H1 (cell line): ENCODE results near the gene DHRS9. TPM values are rescaled to one million over a fixed set of nuclear protein-coding genes. Genes with fewer than 3 reads are reported as not detected.

Source experiments
- CTCF ChIA-PET: fragments of 300-600 bp; sonication (Branson Sonifier 250); formaldehyde crosslinking; loops from one replicate; lab custom pipeline; 2021; ENCODE audit not compliant: partially characterized antibody; lab: Charles Lee
- POLR2A ChIA-PET: fragments of 300-600 bp; sonication (Branson Sonifier 250); formaldehyde crosslinking; loops from one replicate; lab custom pipeline; 2021; ENCODE audit warnings: inconsistent platforms; ENCODE audit not compliant: partially characterized antibody; lab: Charles Lee
- DNase-seq, 2 experiments: peaks; one replicate each; pipeline versions ENCODE4 v3.0.0 to v3.0.0-alpha.2; 2010 to 2022; ENCODE audit warnings: low spot score in 2 of 2, low read depth in 1 of 2, mixed read lengths in 1 of 2
- FAIRE-seq: peaks from 2 replicates; lab custom pipeline; 2011; peaks lifted over from hg19 to GRCh38; lab: Jason Lieb, UNC
- H2AFZ ChIP-seq: 2 replicates; pipeline ENCODE4 v1.8.1; 2012; ENCODE audit warnings: low read length, inconsistent platforms
- H2AK5ac ChIP-seq: 2 replicates; pipeline ENCODE4 v1.6.1; 2013; ENCODE audit warnings: low read depth, low read length
- H2BK120ac ChIP-seq: replicated peaks from 2 replicates; pipeline ENCODE3; 2013; ENCODE audit warnings: low read depth, low read length, inconsistent platforms
- H2BK12ac ChIP-seq: 2 replicates; pipeline ENCODE4 v1.6.1; 2013; ENCODE audit warnings: low read depth, low read length
- H2BK15ac ChIP-seq: 2 replicates; pipeline ENCODE4 v1.6.1; 2013; ENCODE audit warnings: low read length
- H2BK20ac ChIP-seq: 2 replicates; pipeline ENCODE4 v1.6.1; 2013; ENCODE audit warnings: low read length
- H2BK5ac ChIP-seq: 2 replicates; pipeline ENCODE4 v1.6.1; 2013; ENCODE audit warnings: low read depth, low read length
- H3K14ac ChIP-seq: 2 replicates; pipeline ENCODE4 v1.6.1; 2013; ENCODE audit warnings: inconsistent platforms; ENCODE audit not compliant: insufficient read length
- H3K18ac ChIP-seq: 2 replicates; pipeline ENCODE4 v1.6.1; 2013; ENCODE audit warnings: low read length; ENCODE audit errors: extremely low read depth
- H3K23ac ChIP-seq: 2 replicates; pipeline ENCODE4 v1.6.1; 2013; ENCODE audit warnings: inconsistent platforms; ENCODE audit not compliant: insufficient read length
- H3K23me2 ChIP-seq: 2 replicates; pipeline ENCODE4 v1.6.1; 2013; ENCODE audit warnings: low read depth, low read length
- H3K27ac ChIP-seq: 2 replicates; pipeline ENCODE4 v1.6.1; 2011; ENCODE audit warnings: low read depth, low read length, inconsistent platforms
- H3K27me3 ChIP-seq, 4 experiments: replicated peaks in 1 of 4; 1 replicate in 1 of 4; 2 replicates in 3 of 4; pipeline versions ENCODE4 v1.6.1 to v1.8.1; 2011 to 2013; ENCODE audit warnings: low read length in 3 of 4, mild to moderate bottlenecking in 3 of 4, inconsistent platforms in 2 of 4, mixed read lengths in 2 of 4, moderate library complexity in 1 of 4; ENCODE audit not compliant: control insufficient read depth in 3 of 4, insufficient read depth in 3 of 4; ENCODE audit errors: extremely low read depth in 1 of 4
- H3K36me3 ChIP-seq, 4 experiments: 2 replicates each; pipeline versions ENCODE4 v1.6.1 to v1.8.1; 2011 to 2013; ENCODE audit warnings: mild to moderate bottlenecking in 4 of 4, low read length in 3 of 4, moderate library complexity in 2 of 4, control low read depth in 1 of 4, inconsistent platforms in 1 of 4; ENCODE audit not compliant: insufficient read depth in 4 of 4, control insufficient read depth in 2 of 4
- H3K4ac ChIP-seq: replicated peaks from 2 replicates; pipeline ENCODE3; 2013; ENCODE audit warnings: low read length, low read depth, mixed read lengths, inconsistent platforms; ENCODE audit not compliant: insufficient read length
- H3K4me1 ChIP-seq, 4 experiments: replicated peaks in 1 of 4; 1 replicate in 1 of 4; 2 replicates in 3 of 4; pipeline versions ENCODE4 v1.6.1 to v1.8.1; 2011 to 2013; ENCODE audit warnings: low read length in 3 of 4, inconsistent platforms in 2 of 4, mixed read lengths in 1 of 4; ENCODE audit not compliant: insufficient read depth in 4 of 4, control insufficient read depth in 3 of 4
- H3K4me2 ChIP-seq, 2 experiments: 2 replicates each; pipeline versions ENCODE4 v1.6.1 to v1.8.1; 2011 to 2013; ENCODE audit warnings: low read depth in 2 of 2, low read length in 2 of 2, control low read depth in 1 of 2, inconsistent platforms in 1 of 2, mild to moderate bottlenecking in 1 of 2; ENCODE audit not compliant: insufficient read depth in 1 of 2
- H3K4me3 ChIP-seq, 4 experiments: fragments of 200-600, 300-600 bp in 1 of 4; sonication (generic), shearing (Covaris generic), sonication (Bioruptor Twin) in 1 of 4; 2 replicates each; pipeline versions ENCODE4 v1.5.1 to v1.8.1; 2011 to 2016; ENCODE audit warnings: low read length in 4 of 4, low read depth in 3 of 4, control low read depth in 2 of 4, inconsistent platforms in 2 of 4, mild to moderate bottlenecking in 2 of 4, mixed read lengths in 1 of 4, moderate library complexity in 1 of 4; ENCODE audit not compliant: insufficient read depth in 2 of 4; ENCODE audit errors: extremely low read depth in 1 of 4
- H3K56ac ChIP-seq: replicated peaks from 2 replicates; pipeline ENCODE3; 2013; ENCODE audit warnings: low read depth, mild to moderate bottlenecking, mixed read lengths, low read length, inconsistent platforms; ENCODE audit not compliant: insufficient read length
- H3K79me1 ChIP-seq: 2 replicates; pipeline ENCODE4 v1.6.1; 2013; ENCODE audit warnings: low read depth, low read length, control low read depth
- H3K79me2 ChIP-seq, 2 experiments: 2 replicates each; pipeline versions ENCODE4 v1.6.1 to v1.8.1; 2012 to 2013; ENCODE audit warnings: low read length in 2 of 2, mild to moderate bottlenecking in 2 of 2, inconsistent platforms in 1 of 2; ENCODE audit not compliant: insufficient read depth in 2 of 2, control insufficient read depth in 1 of 2
- H3K9ac ChIP-seq, 4 experiments: replicated peaks in 1 of 4; 1 replicate in 1 of 4; 2 replicates in 3 of 4; pipeline versions ENCODE4 v1.6.1 to v1.8.1; 2011 to 2013; ENCODE audit warnings: low read depth in 3 of 4, low read length in 3 of 4, control low read depth in 2 of 4, mild to moderate bottlenecking in 2 of 4, moderate library complexity in 2 of 4, inconsistent platforms in 1 of 4; ENCODE audit errors: extremely low read depth in 1 of 4
- H3K9me3 ChIP-seq, 2 experiments: 2 replicates each; pipeline versions ENCODE4 v1.6.1 to v1.8.1; 2012 to 2013; ENCODE audit warnings: mild to moderate bottlenecking in 2 of 2, moderate library complexity in 2 of 2, control low read depth in 1 of 2, inconsistent platforms in 1 of 2, low read depth in 1 of 2, low read length in 1 of 2, mixed read lengths in 1 of 2; ENCODE audit not compliant: insufficient read depth in 2 of 2
- H4K20me1 ChIP-seq, 2 experiments: replicated peaks in 1 of 2; 2 replicates each; pipeline versions ENCODE3 to v1.8.1; 2011 to 2013; ENCODE audit warnings: inconsistent platforms in 2 of 2, low read length in 2 of 2, mild to moderate bottlenecking in 1 of 2; ENCODE audit not compliant: insufficient read depth in 2 of 2, control insufficient read depth in 1 of 2
- H4K5ac ChIP-seq: 2 replicates; pipeline ENCODE4 v1.6.1; 2013; ENCODE audit warnings: low read length, low read depth, mixed read lengths, inconsistent platforms; ENCODE audit not compliant: insufficient read length
- H4K8ac ChIP-seq: 2 replicates; pipeline ENCODE4 v1.8.0; 2013; ENCODE audit warnings: mild to moderate bottlenecking, moderate library complexity, low read length, inconsistent platforms; ENCODE audit not compliant: insufficient read depth; ENCODE audit errors: extremely low read depth
- H4K91ac ChIP-seq: replicated peaks from 2 replicates; pipeline ENCODE3; 2013; ENCODE audit warnings: low read length, mixed read lengths, inconsistent platforms; ENCODE audit not compliant: insufficient read length
- EGR1 ChIP-seq: IDR thresholded peaks from 2 replicates; pipeline ENCODE4 v1.6.1; 2011; ENCODE audit warnings: low read depth, low read length, borderline replicate concordance
- EP300 ChIP-seq, 2 experiments: IDR thresholded peaks; 1 replicate in 1 of 2; 2 replicates in 1 of 2; pipeline ENCODE4 v1.6.1; 2011 to 2012; ENCODE audit warnings: low read depth in 2 of 2, low read length in 2 of 2, mild to moderate bottlenecking in 2 of 2, borderline replicate concordance in 1 of 2, inconsistent platforms in 1 of 2, moderate library complexity in 1 of 2
- GTF2F1 ChIP-seq: IDR thresholded peaks from 2 replicates; pipeline ENCODE4 v1.6.1; 2012; ENCODE audit warnings: low read depth, low read length, improper control_type of control experiment, borderline replicate concordance
- KDM5A ChIP-seq: fragments of 200-600 bp; IDR thresholded peaks from 2 replicates; pipeline ENCODE4 v1.7.1; 2012; ENCODE audit warnings: mild to moderate bottlenecking, low read length, inconsistent platforms, mixed read lengths
- PHF8 ChIP-seq: fragments of 200-600 bp; sonication (generic); conservative IDR thresholded peaks from 2 replicates; pipeline ENCODE4 v1.7.1; 2012; ENCODE audit warnings: low read depth, mild to moderate bottlenecking, inconsistent platforms, low read length, moderate library complexity
- POLR2AphosphoS5 ChIP-seq: IDR thresholded peaks from 2 replicates; pipeline ENCODE4 v1.6.1; 2011; ENCODE audit warnings: low read depth, low read length
- SIRT6 ChIP-seq: IDR thresholded peaks from one replicate; pipeline ENCODE4 v1.7.1; 2012; ENCODE audit warnings: low read length, inconsistent platforms
- SRF ChIP-seq: IDR thresholded peaks from 2 replicates; pipeline ENCODE4 v1.6.1; 2011; ENCODE audit warnings: mild to moderate bottlenecking, low read depth, low read length, moderate library complexity
- TCF12 ChIP-seq: IDR thresholded peaks from 2 replicates; pipeline ENCODE4 v1.6.1; 2011; ENCODE audit warnings: low read depth, mild to moderate bottlenecking, low read length
- YY1 ChIP-seq: IDR thresholded peaks from 2 replicates; pipeline ENCODE4 v1.6.1; 2011; ENCODE audit warnings: low read depth, mild to moderate bottlenecking, low read length
- WGBS, 2 experiments: shearing (Covaris generic) in 1 of 2; methylation state at CpG; one replicate each; pipeline versions ENCODE4 v1.1.6 to v1.1.7; 2013 to 2015; ENCODE audit warnings: low lambda C conversion rate in 2 of 2, mixed read lengths in 2 of 2, inconsistent platforms in 1 of 2, low coverage in 1 of 2, missing lambda C conversion rate in 1 of 2; ENCODE audit not compliant: insufficient replicate concordance in 2 of 2, insufficient coverage in 1 of 2, insufficient read length in 1 of 2; ENCODE audit errors: extremely low coverage in 1 of 2, missing lambda C conversion rate in 1 of 2; 5-methylcytosine and 5-hydroxymethylcytosine counted together
- polyA plus RNA-seq, 7 experiments: library from polyadenylated mRNA; depleted of rRNA in 3 of 7; stranded (reverse) in 5 of 7; unstranded in 2 of 7; fragments of >200 nt in 5 of 7; fragments of 200-250 nt in 2 of 7; gene quantifications; 1 replicate in 5 of 7; 2 replicates in 1 of 7; 4 replicates in 1 of 7; pipeline versions ENCODE4 v1.2.1 to v1.2.3, GENCODE V29; 2011 to 2013; ENCODE audit warnings: missing spikeins in 2 of 7, mixed read lengths in 2 of 7
- total RNA-seq: library from RNA; stranded (reverse); fragmentation: NEBNext Ultra II Directional; extraction: Animal tissue kit (Norgen Biotek cat#: 25700); gene quantifications from 2 replicates; pipeline ENCODE4 v1.2.1, GENCODE V29; 2021

The DHRS9 gene
- total and polyA plus RNA-seq, 2 of the 8 experiments (the other 6 are each of a cell fraction or from before 2014, with no cell fraction given) = not detected

GRCh38 chr2:169090133-169090820, 20.9 kb downstream of the DHRS9 start:
- DNase-seq (no peak), FAIRE-seq (no peak)
- Histone ChIP-seq H2BK5ac (no peak overlapping the region), H2BK12ac (no peak overlapping the region), H3K56ac (no peak overlapping the region), H2BK15ac (no peak overlapping the region), H3K23me2 (no peaks in the 10 kb centered on the region; the same call in 1 of the 2 replicates), H3K4me1 (0 out of 7 replicates have a peak, but pooled peaks cover 0 to 3% (median 0%) of the 10 kb centered on the region in 4 experiments), H3K14ac (no peak overlapping the region), H3K18ac (no peak overlapping the region), H4K91ac (no peak overlapping the region), H4K5ac (no peak overlapping the region), H3K9ac (no peak overlapping the region), H2AFZ (no peak overlapping the region), H3K27me3 (no peaks in the 10 kb centered on the region; a peak in 2 of 7 replicates), H3K9me3 (no peaks in the 10 kb centered on the region), H3K23ac (no peak overlapping the region), H3K4ac (no peak overlapping the region), H3K79me2 (no peaks in the 10 kb centered on the region), H2AK5ac (no peak overlapping the region), H2BK120ac (no peak overlapping the region), H3K27ac (no peak overlapping the region), H4K20me1 (no peaks in the 10 kb centered on the region), H3K79me1 (no peaks in the 10 kb centered on the region), H2BK20ac (no peak overlapping the region), H4K8ac (no peak overlapping the region), H3K36me3 (no peaks in the 10 kb centered on the region), H3K4me2 (no peak overlapping the region), H3K4me3 (no peak overlapping the region)
- POLR2A ChIA-PET = no interaction called here
- CTCF ChIA-PET = interaction anchor here (1.0 to 1.6 kb wide), 3 partner anchors 11 to 141 kb away, joined by 3 to 4 read pairs (median 4); no protein-coding TSS in a partner anchor
- WGBS, 2 experiments = 89% methylated on average over 6 of the region's 6 CpGs; no CpG with 5 or more reads in 1 of the 2 experiments
- TF ChIP-seq YY1 (no peak), SIRT6 (no peak), PHF8 (no peak), EGR1 (no peak), SRF (no peak), POLR2AphosphoS5 (no peak), TCF12 (no peak), EP300 (IDR thresholded peaks at IDR 0.05; ENCODE audit: borderline replicate concordance in 1 of 2, low read depth in 2 of 2, low read length in 2 of 2) (no peak), KDM5A (no peak), GTF2F1 (no peak)
